H1 (cell line): ENCODE data around the gene TMEM114. TPM values are rescaled to one million over a fixed set of nuclear protein-coding genes. Genes with fewer than 3 reads are reported as not detected.

Source experiments
- CTCF ChIA-PET: fragments of 300-600 bp; sonication (Branson Sonifier 250); formaldehyde crosslinking; loops from one replicate; lab custom pipeline; 2021; ENCODE audit not compliant: partially characterized antibody; lab: Charles Lee
- POLR2A ChIA-PET: fragments of 300-600 bp; sonication (Branson Sonifier 250); formaldehyde crosslinking; loops from one replicate; lab custom pipeline; 2021; ENCODE audit warnings: inconsistent platforms; ENCODE audit not compliant: partially characterized antibody; lab: Charles Lee
- DNase-seq, 2 experiments: peaks; one replicate each; pipeline versions ENCODE4 v3.0.0 to v3.0.0-alpha.2; 2010 to 2022; ENCODE audit warnings: low spot score in 2 of 2, low read depth in 1 of 2, mixed read lengths in 1 of 2
- FAIRE-seq: peaks from 2 replicates; lab custom pipeline; 2011; peaks lifted over from hg19 to GRCh38; lab: Jason Lieb, UNC
- H2AFZ ChIP-seq: 2 replicates; pipeline ENCODE4 v1.8.1; 2012; ENCODE audit warnings: low read length, inconsistent platforms
- H2AK5ac ChIP-seq: 2 replicates; pipeline ENCODE4 v1.6.1; 2013; ENCODE audit warnings: low read depth, low read length
- H2BK120ac ChIP-seq: replicated peaks from 2 replicates; pipeline ENCODE3; 2013; ENCODE audit warnings: low read depth, low read length, inconsistent platforms
- H2BK12ac ChIP-seq: 2 replicates; pipeline ENCODE4 v1.6.1; 2013; ENCODE audit warnings: low read depth, low read length
- H2BK15ac ChIP-seq: 2 replicates; pipeline ENCODE4 v1.6.1; 2013; ENCODE audit warnings: low read length
- H2BK20ac ChIP-seq: 2 replicates; pipeline ENCODE4 v1.6.1; 2013; ENCODE audit warnings: low read length
- H2BK5ac ChIP-seq: 2 replicates; pipeline ENCODE4 v1.6.1; 2013; ENCODE audit warnings: low read depth, low read length
- H3K14ac ChIP-seq: 2 replicates; pipeline ENCODE4 v1.6.1; 2013; ENCODE audit warnings: inconsistent platforms; ENCODE audit not compliant: insufficient read length
- H3K18ac ChIP-seq: 2 replicates; pipeline ENCODE4 v1.6.1; 2013; ENCODE audit warnings: low read length; ENCODE audit errors: extremely low read depth
- H3K23ac ChIP-seq: 2 replicates; pipeline ENCODE4 v1.6.1; 2013; ENCODE audit warnings: inconsistent platforms; ENCODE audit not compliant: insufficient read length
- H3K23me2 ChIP-seq: 2 replicates; pipeline ENCODE4 v1.6.1; 2013; ENCODE audit warnings: low read depth, low read length
- H3K27ac ChIP-seq: 2 replicates; pipeline ENCODE4 v1.6.1; 2011; ENCODE audit warnings: low read depth, low read length, inconsistent platforms
- H3K27me3 ChIP-seq, 4 experiments: replicated peaks in 1 of 4; 1 replicate in 1 of 4; 2 replicates in 3 of 4; pipeline versions ENCODE4 v1.6.1 to v1.8.1; 2011 to 2013; ENCODE audit warnings: low read length in 3 of 4, mild to moderate bottlenecking in 3 of 4, inconsistent platforms in 2 of 4, mixed read lengths in 2 of 4, moderate library complexity in 1 of 4; ENCODE audit not compliant: control insufficient read depth in 3 of 4, insufficient read depth in 3 of 4; ENCODE audit errors: extremely low read depth in 1 of 4
- H3K36me3 ChIP-seq, 4 experiments: 2 replicates each; pipeline versions ENCODE4 v1.6.1 to v1.8.1; 2011 to 2013; ENCODE audit warnings: mild to moderate bottlenecking in 4 of 4, low read length in 3 of 4, moderate library complexity in 2 of 4, control low read depth in 1 of 4, inconsistent platforms in 1 of 4; ENCODE audit not compliant: insufficient read depth in 4 of 4, control insufficient read depth in 2 of 4
- H3K4ac ChIP-seq: replicated peaks from 2 replicates; pipeline ENCODE3; 2013; ENCODE audit warnings: low read length, low read depth, mixed read lengths, inconsistent platforms; ENCODE audit not compliant: insufficient read length
- H3K4me1 ChIP-seq, 4 experiments: replicated peaks in 1 of 4; 1 replicate in 1 of 4; 2 replicates in 3 of 4; pipeline versions ENCODE4 v1.6.1 to v1.8.1; 2011 to 2013; ENCODE audit warnings: low read length in 3 of 4, inconsistent platforms in 2 of 4, mixed read lengths in 1 of 4; ENCODE audit not compliant: insufficient read depth in 4 of 4, control insufficient read depth in 3 of 4
- H3K4me2 ChIP-seq, 2 experiments: 2 replicates each; pipeline versions ENCODE4 v1.6.1 to v1.8.1; 2011 to 2013; ENCODE audit warnings: low read depth in 2 of 2, low read length in 2 of 2, control low read depth in 1 of 2, inconsistent platforms in 1 of 2, mild to moderate bottlenecking in 1 of 2; ENCODE audit not compliant: insufficient read depth in 1 of 2
- H3K4me3 ChIP-seq, 4 experiments: fragments of 200-600, 300-600 bp in 1 of 4; sonication (generic), shearing (Covaris generic), sonication (Bioruptor Twin) in 1 of 4; 2 replicates each; pipeline versions ENCODE4 v1.5.1 to v1.8.1; 2011 to 2016; ENCODE audit warnings: low read length in 4 of 4, low read depth in 3 of 4, control low read depth in 2 of 4, inconsistent platforms in 2 of 4, mild to moderate bottlenecking in 2 of 4, mixed read lengths in 1 of 4, moderate library complexity in 1 of 4; ENCODE audit not compliant: insufficient read depth in 2 of 4; ENCODE audit errors: extremely low read depth in 1 of 4
- H3K56ac ChIP-seq: replicated peaks from 2 replicates; pipeline ENCODE3; 2013; ENCODE audit warnings: low read depth, mild to moderate bottlenecking, mixed read lengths, low read length, inconsistent platforms; ENCODE audit not compliant: insufficient read length
- H3K79me1 ChIP-seq: 2 replicates; pipeline ENCODE4 v1.6.1; 2013; ENCODE audit warnings: low read depth, low read length, control low read depth
- H3K79me2 ChIP-seq, 2 experiments: 2 replicates each; pipeline versions ENCODE4 v1.6.1 to v1.8.1; 2012 to 2013; ENCODE audit warnings: low read length in 2 of 2, mild to moderate bottlenecking in 2 of 2, inconsistent platforms in 1 of 2; ENCODE audit not compliant: insufficient read depth in 2 of 2, control insufficient read depth in 1 of 2
- H3K9ac ChIP-seq, 4 experiments: replicated peaks in 1 of 4; 1 replicate in 1 of 4; 2 replicates in 3 of 4; pipeline versions ENCODE4 v1.6.1 to v1.8.1; 2011 to 2013; ENCODE audit warnings: low read depth in 3 of 4, low read length in 3 of 4, control low read depth in 2 of 4, mild to moderate bottlenecking in 2 of 4, moderate library complexity in 2 of 4, inconsistent platforms in 1 of 4; ENCODE audit errors: extremely low read depth in 1 of 4
- H3K9me3 ChIP-seq, 2 experiments: 2 replicates each; pipeline versions ENCODE4 v1.6.1 to v1.8.1; 2012 to 2013; ENCODE audit warnings: mild to moderate bottlenecking in 2 of 2, moderate library complexity in 2 of 2, control low read depth in 1 of 2, inconsistent platforms in 1 of 2, low read depth in 1 of 2, low read length in 1 of 2, mixed read lengths in 1 of 2; ENCODE audit not compliant: insufficient read depth in 2 of 2
- H4K20me1 ChIP-seq, 2 experiments: replicated peaks in 1 of 2; 2 replicates each; pipeline versions ENCODE3 to v1.8.1; 2011 to 2013; ENCODE audit warnings: inconsistent platforms in 2 of 2, low read length in 2 of 2, mild to moderate bottlenecking in 1 of 2; ENCODE audit not compliant: insufficient read depth in 2 of 2, control insufficient read depth in 1 of 2
- H4K5ac ChIP-seq: 2 replicates; pipeline ENCODE4 v1.6.1; 2013; ENCODE audit warnings: low read length, low read depth, mixed read lengths, inconsistent platforms; ENCODE audit not compliant: insufficient read length
- H4K8ac ChIP-seq: 2 replicates; pipeline ENCODE4 v1.8.0; 2013; ENCODE audit warnings: mild to moderate bottlenecking, moderate library complexity, low read length, inconsistent platforms; ENCODE audit not compliant: insufficient read depth; ENCODE audit errors: extremely low read depth
- H4K91ac ChIP-seq: replicated peaks from 2 replicates; pipeline ENCODE3; 2013; ENCODE audit warnings: low read length, mixed read lengths, inconsistent platforms; ENCODE audit not compliant: insufficient read length
- SIN3A ChIP-seq, 2 experiments: IDR thresholded peaks in 1 of 2; conservative IDR thresholded peaks in 1 of 2; 2 replicates each; pipeline ENCODE4 v1.6.1; 2011 to 2012; ENCODE audit warnings: low read length in 2 of 2, improper control_type of control experiment in 1 of 2, low read depth in 1 of 2, mild to moderate bottlenecking in 1 of 2
- TAF7 ChIP-seq: optimal IDR thresholded peaks from 2 replicates; pipeline ENCODE3; 2011; ENCODE audit warnings: low read depth, mild to moderate bottlenecking, inconsistent platforms, low read length, moderate library complexity, borderline replicate concordance
- ZNF274 ChIP-seq: IDR thresholded peaks from 2 replicates; pipeline ENCODE4 v1.7.0; 2012; ENCODE audit warnings: low read length, borderline replicate concordance; ENCODE audit errors: extremely low read depth
- WGBS, 2 experiments: shearing (Covaris generic) in 1 of 2; methylation state at CpG; one replicate each; pipeline versions ENCODE4 v1.1.6 to v1.1.7; 2013 to 2015; ENCODE audit warnings: low lambda C conversion rate in 2 of 2, mixed read lengths in 2 of 2, inconsistent platforms in 1 of 2, low coverage in 1 of 2, missing lambda C conversion rate in 1 of 2; ENCODE audit not compliant: insufficient replicate concordance in 2 of 2, insufficient coverage in 1 of 2, insufficient read length in 1 of 2; ENCODE audit errors: extremely low coverage in 1 of 2, missing lambda C conversion rate in 1 of 2; 5-methylcytosine and 5-hydroxymethylcytosine counted together
- polyA plus RNA-seq, 7 experiments: library from polyadenylated mRNA; depleted of rRNA in 3 of 7; stranded (reverse) in 5 of 7; unstranded in 2 of 7; fragments of >200 nt in 5 of 7; fragments of 200-250 nt in 2 of 7; gene quantifications; 1 replicate in 5 of 7; 2 replicates in 1 of 7; 4 replicates in 1 of 7; pipeline versions ENCODE4 v1.2.1 to v1.2.3, GENCODE V29; 2011 to 2013; ENCODE audit warnings: missing spikeins in 2 of 7, mixed read lengths in 2 of 7
- total RNA-seq: library from RNA; stranded (reverse); fragmentation: NEBNext Ultra II Directional; extraction: Animal tissue kit (Norgen Biotek cat#: 25700); gene quantifications from 2 replicates; pipeline ENCODE4 v1.2.1, GENCODE V29; 2021
- TF ChIP-seq, protein P1 (sequence below): IDR thresholded peaks from 2 replicates; pipeline ENCODE4 v1.6.1; 2012; ENCODE audit warnings: low read length, inconsistent platforms

The TMEM114 gene
- total and polyA plus RNA-seq, 2 of the 8 experiments (the other 6 are each of a cell fraction or from before 2014, with no cell fraction given), result 1.6 to 2.9 TPM

DNA sequence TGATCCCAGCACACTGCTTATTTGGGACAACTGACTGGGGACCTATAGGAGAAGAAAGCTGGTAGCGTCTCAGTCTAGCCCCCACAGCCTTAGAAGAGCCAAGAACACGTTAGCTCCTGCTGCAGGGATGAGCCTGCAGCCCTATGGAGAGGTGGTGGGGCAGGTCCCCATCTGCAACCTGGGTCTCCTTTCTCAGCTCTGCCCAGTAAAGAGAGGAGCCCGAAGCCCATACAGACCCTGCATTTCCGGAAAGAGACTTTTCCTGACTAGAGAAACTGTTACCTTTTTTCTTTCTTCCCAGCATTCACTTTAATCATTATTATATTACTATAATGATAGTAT is 32.0 kb upstream of the TMEM114 start:
- H3K14ac ChIP-seq, result no peak overlapping the region
- H3K18ac ChIP-seq, result peak overlapping the region; percentile 82
- H3K56ac ChIP-seq, result no peak overlapping the region
- CTCF ChIA-PET, result interaction anchor here (1.1 to 24.1 kb wide), 3 partner anchors 14 to 284 kb away, joined by 3 to 416 read pairs (median 81); no protein-coding TSS in a partner anchor
- peak overlapping the region; percentile 99 for H4K8ac ChIP-seq
- no peak overlapping the region for H3K23ac ChIP-seq
- H2BK20ac ChIP-seq, result no peak overlapping the region
- H3K4ac ChIP-seq, result no peak overlapping the region
- peak overlapping the region; percentile 96 to 98 (median 97) for H3K9ac ChIP-seq
- 18% methylated on average over 4 of the region's 4 CpGs; no CpG with 5 or more reads in 1 of the 2 experiments for WGBS, 2 experiments
- peak overlapping the region; percentile 72 for H4K91ac ChIP-seq
- H2BK15ac ChIP-seq, result no peak overlapping the region
- H2AFZ ChIP-seq, result peak overlapping the region; percentile 53; the same call in 1 of the 2 replicates
- no peak overlapping the region for H2BK120ac ChIP-seq
- TF ChIP-seq ZNF274 (no peak), TAF7 (no peak), SIN3A (conservative IDR thresholded peaks at IDR 0.05 in 1 of 2, IDR thresholded peaks at IDR 0.05 in 1 of 2; ENCODE audit: low read depth in 1 of 2, low read length in 2 of 2) (no peak)
- TF ChIP-seq, protein P1, sequence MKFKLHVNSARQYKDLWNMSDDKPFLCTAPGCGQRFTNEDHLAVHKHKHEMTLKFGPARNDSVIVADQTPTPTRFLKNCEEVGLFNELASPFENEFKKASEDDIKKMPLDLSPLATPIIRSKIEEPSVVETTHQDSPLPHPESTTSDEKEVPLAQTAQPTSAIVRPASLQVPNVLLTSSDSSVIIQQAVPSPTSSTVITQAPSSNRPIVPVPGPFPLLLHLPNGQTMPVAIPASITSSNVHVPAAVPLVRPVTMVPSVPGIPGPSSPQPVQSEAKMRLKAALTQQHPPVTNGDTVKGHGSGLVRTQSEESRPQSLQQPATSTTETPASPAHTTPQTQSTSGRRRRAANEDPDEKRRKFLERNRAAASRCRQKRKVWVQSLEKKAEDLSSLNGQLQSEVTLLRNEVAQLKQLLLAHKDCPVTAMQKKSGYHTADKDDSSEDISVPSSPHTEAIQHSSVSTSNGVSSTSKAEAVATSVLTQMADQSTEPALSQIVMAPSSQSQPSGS, result no peak
- TF ChIP-seq, all 59 proteins: peak for 0
- Histone ChIP-seq H3K79me2 (peaks cover 9 to 44% of the 10 kb centered on the region in 2 experiments), H2BK12ac (peak overlapping the region; percentile 87; the same call in 1 of the 2 replicates), H3K36me3 (peaks cover 11 to 25% (median 16%) of the 10 kb centered on the region in 4 experiments), H2BK5ac (peak overlapping the region; percentile 97), H2AK5ac (no peak overlapping the region), H3K27ac (peak overlapping the region; percentile 94), H3K9me3 (no peaks in the 10 kb centered on the region), H3K27me3 (no peaks in the 10 kb centered on the region), H4K20me1 (peaks cover 4 to 5% of the 10 kb centered on the region in 2 experiments), H3K23me2 (peaks cover 4% of the 10 kb centered on the region), H3K79me1 (peaks cover 17% of the 10 kb centered on the region), H3K4me1 (no peaks in the 10 kb centered on the region; a peak in 1 of 7 replicates), H3K4me3 (peak overlapping the region; percentile 74 to 94 (median 87)), H4K5ac (no peak overlapping the region), H3K4me2 (peak overlapping the region; percentile 80)
- POLR2A ChIA-PET, result interaction anchor here (0.8 to 4.4 kb wide), 11 partner anchors 8 to 342 kb away, joined by 3 to 23 read pairs (median 3); partner anchors contain the start of gene TMEM114
- FAIRE-seq (no peak), DNase-seq (no peak)
